ENCODE measurements around the gene STAT5B. TPM values are rescaled to one million over a fixed set of nuclear protein-coding genes. Genes with fewer than 3 reads are reported as not detected.
"Not testable (repeated sequence)": the region's sequence is repeated elsewhere in the genome, so short reads cannot be mapped to it uniquely, and the experiment has no call there.

The STAT5B gene
- total RNA-seq, 2 donors from 2014 or later: 34.2 to 39.2 TPM

DNA sequence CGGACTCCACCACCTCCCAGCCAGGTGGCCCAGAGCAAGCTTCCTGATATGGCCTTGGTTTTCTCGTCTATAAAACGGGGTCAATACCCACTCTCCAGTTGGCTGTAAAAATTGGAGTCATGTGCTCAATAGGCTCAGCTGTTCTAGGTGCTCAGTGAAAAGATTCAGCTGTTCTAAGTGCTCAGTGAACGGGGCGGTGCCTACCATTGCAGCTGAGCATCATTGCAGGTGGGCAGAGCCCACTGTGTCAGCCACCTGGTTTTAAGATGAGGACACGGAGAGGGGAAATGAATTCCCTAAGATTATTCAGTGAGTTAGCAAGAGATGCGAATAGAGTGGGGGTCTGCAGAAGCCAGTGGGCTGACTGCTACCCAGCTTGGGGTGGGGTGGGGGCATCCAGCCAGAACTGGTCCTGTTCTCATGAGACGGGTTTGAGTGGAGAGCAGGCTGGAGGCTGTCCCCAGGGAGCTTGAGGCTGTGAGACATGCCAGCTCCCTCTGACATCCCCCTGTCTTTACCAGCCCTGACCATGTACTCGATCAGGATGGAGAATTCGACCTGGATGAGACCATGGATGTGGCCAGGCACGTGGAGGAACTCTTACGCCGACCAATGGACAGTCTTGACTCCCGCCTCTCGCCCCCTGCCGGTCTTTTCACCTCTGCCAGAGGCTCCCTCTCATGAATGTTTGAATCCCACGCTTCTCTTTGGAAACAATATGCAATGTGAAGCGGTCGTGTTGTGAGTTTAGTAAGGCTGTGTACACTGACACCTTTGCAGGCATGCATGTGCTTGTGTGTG, 34.0 kb upstream of the STAT5B start:
- ATAC-seq (peak; percentile 2), DNase-seq (no peak)
- intact Hi-C loops (cut with DNase I, micrococcal nuclease): loop anchor here (10.0 kb wide), 2 partner anchors 95 to 215 kb away; no protein-coding TSS in a partner anchor

DNA sequence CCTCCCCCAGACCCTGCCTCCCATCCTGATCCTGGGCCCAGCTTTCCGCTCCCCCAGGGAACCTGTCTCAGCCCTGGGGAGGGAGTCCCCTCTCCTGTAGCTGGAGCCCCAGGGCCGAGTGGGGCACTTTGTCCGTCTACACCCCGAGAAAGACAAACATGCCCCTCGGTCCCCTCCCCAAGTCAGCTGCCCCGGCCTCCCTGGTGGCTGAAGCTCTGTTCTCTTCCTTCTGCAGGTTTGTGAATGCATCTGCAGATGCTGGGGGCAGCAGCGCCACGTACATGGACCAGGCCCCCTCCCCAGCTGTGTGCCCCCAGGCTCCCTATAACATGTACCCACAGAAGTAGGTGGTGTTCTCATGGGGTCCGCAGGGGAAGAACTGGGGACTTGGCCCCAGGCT, 33.0 kb upstream of the STAT5B start:
- ATAC-seq (no peak), DNase-seq (no peak)
- intact Hi-C loops (cut with DNase I, micrococcal nuclease): no loop called here

DNA sequence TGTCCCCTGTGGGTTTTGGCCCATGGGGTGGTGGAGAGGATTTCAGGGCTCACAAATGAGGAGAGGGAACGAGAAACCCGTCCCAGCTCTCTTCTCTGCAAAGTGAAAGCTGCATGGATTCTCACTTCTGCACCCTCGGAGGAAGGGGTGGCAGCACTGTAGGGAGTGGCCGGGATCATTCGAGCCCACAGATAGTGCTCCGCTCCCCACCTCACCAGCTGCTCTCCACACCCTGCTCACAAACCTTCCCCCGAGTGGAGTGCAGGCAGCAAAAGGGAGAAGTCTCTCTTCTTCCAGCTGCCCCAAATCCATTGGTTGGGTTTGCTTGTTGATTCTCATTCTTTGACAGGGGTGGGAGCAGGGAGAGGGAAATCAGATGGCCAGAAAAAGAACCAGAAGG, 32.3 kb upstream of the STAT5B start:
- DNase-seq (no peak), ATAC-seq (no peak)
- intact Hi-C loops (cut with DNase I, micrococcal nuclease): no loop called here

DNA sequence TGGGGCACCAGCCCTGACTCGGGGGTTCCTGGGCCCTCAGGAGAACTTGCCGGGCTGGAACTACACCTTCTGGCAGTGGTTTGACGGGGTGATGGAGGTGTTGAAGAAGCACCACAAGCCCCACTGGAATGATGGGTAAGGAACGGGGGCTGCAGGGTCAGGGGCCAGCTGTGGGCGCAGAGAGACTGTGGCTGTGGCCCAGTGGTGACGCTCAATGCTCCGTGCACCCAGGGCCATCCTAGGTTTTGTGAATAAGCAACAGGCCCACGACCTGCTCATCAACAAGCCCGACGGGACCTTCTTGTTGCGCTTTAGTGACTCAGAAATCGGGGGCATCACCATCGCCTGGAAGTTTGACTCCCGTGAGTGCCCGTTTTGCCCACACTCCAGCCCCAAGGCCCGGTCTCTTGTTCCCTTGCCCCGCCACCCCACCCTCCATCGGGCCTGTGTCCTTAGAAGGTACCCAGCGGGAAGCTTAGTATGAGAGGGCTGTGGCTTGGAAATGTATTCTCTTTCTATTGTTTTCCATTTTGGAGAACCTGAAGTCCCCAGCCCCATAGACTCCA, 31.3 kb upstream of the STAT5B start:
- intact Hi-C loops (cut with DNase I, micrococcal nuclease): no loop called here
- DNase-seq (no peak), ATAC-seq (no peak)

DNA sequence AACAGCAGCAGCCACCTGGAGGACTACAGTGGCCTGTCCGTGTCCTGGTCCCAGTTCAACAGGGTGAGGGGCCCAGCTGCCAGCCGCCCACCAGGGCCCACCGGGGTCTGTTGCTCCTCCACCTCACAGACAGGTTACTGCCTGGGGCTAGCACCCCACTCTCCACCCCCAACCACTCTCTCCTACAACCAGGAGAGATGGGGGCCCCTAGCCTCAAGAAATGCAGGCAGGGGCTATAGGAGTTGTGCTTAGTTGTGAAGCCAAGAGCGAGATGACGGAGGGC, 30.1 kb upstream of the STAT5B start:
- intact Hi-C loops (cut with DNase I, micrococcal nuclease): no loop called here
- ATAC-seq: no peak
- no peak for DNase-seq

DNA sequence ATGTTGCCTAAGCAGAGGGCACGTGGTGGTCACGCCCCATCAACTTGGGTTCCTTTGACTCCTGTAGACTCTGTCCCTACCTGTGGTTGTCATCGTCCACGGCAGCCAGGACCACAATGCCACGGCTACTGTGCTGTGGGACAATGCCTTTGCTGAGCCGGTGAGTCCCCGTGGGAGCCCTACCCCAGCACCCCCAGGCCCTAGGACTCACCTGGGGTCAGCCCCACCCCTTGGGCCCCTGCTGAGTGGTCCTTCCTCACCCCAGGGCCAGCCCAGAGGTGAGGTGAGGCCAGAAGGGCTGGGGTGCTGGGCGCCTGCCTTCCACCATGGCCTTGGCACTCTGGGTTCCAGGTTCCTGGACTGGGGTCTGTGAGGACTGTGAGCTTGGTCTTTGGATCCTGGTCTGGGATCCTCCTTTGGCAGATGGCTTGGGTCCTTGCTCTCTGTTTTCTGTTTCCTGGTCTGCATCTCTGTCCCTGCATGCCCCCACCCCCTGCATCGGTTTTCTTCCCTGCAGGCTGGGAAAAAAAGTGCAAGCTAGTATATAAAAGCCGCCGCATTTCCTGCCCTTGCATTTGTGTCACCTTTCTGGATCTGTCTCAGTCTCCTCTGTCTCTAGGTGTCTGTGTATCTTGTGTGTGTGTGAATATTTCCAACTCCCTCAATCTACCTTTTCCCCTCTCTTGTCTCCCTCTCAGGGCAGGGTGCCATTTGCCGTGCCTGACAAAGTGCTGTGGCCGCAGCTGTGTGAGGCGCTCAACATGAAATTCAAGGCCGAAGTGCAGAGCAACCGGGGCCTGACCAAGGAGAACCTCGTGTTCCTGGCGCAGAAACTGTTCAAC, 29.6 kb upstream of the STAT5B start:
- DNase-seq (no peak), ATAC-seq (no peak)
- intact Hi-C loops (cut with DNase I, micrococcal nuclease): no loop called here

DNA sequence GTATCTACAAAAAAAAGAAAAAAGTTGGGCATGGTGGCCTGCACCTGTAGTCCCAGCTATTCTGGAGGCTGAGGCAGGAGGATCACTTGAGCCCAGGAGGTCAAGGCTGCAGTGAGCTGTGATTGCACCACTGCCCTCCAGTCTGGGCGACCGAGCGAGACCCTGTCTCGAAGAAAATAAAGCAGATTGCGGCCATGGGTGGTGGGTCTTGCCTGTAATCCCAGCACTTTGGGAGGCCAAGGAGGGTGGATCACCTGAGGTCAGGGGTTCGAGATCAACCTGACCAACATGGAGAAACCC, 28.8 kb upstream of the STAT5B start:
- ATAC-seq; DNase-seq; intact Hi-C loops (cut with DNase I, micrococcal nuclease): not testable (repeated sequence)

DNA sequence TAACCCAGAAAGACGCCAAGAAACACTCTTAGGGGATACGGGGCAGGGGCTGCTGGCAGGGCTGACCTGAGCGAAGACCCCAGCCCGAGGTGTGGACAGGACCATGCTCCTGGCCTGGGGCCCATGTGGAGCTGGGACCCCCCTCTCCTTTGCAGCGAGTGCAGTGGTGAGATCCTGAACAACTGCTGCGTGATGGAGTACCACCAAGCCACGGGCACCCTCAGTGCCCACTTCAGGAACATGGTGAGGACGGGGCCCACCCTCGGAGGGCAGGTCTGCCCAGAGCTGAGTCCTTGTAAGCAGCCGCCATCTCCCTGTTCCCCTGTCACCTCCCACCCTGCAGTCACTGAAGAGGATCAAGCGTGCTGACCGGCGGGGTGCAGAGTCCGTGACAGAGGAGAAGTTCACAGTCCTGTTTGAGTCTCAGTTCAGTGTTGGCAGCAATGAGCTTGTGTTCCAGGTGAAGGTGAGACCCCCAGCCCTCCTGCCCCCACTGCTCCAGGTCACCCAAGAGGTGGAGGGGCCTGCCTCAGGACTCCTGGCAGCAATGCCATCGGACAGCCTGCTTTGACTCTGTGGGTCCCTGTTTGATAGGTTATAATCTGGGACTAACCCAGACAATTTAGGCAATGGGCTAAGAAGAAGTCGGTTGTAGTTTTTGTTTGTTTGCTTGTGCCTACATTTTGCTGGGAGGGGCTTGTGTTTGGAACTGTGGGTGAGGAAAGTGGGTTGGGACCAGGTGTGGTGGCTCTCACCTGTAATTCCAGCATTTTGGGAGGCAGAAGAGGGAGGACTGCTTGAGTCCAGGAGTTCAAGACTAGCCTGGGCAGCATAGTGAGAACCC, 28.2 kb upstream of the STAT5B start:
- intact Hi-C loops (cut with DNase I, micrococcal nuclease): no loop called here
- ATAC-seq (no peak), DNase-seq (no peak)

DNA sequence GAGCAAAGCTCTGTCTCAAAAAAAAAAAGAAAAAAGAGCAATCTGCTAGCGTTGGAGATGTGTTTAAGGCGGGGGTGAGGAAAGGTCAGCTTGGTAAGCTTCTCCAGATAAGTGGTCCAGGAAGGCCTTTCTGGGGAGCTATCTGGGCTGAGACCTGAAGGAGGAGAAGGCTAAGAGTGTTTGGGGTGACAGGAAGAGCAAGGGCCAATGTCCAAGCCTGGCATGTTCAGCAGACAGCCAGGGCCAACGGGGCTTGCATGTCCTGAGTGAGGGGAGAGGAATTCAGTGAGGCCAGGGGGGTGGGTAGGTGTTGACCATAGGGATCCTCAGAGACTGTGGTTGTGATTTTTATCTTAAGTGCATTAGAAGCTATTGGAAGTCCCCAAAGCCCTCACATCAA, 27.5 kb upstream of the STAT5B start:
- no peak for ATAC-seq
- no peak for DNase-seq
- intact Hi-C loops (cut with DNase I, micrococcal nuclease): no loop called here

DNA sequence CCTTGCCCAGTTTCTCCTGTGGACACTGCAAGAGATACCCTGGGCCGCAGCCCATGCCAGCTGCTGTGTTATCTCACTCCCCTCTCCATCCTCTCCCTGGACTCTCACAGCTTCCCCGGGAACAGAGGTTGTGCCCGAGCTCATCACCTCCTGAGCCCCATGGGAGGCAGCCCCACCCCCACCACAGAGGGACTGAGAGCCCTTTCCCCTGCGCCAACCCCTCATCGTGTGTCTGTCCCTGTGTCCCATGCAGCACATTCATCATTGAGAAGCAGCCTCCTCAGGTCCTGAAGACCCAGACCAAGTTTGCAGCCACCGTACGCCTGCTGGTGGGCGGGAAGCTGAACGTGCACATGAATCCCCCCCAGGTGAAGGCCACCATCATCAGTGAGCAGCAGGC, 24.8 kb upstream of the STAT5B start:
- DNase-seq: no peak
- intact Hi-C loops (cut with DNase I, micrococcal nuclease): no loop called here
- ATAC-seq: no peak

DNA sequence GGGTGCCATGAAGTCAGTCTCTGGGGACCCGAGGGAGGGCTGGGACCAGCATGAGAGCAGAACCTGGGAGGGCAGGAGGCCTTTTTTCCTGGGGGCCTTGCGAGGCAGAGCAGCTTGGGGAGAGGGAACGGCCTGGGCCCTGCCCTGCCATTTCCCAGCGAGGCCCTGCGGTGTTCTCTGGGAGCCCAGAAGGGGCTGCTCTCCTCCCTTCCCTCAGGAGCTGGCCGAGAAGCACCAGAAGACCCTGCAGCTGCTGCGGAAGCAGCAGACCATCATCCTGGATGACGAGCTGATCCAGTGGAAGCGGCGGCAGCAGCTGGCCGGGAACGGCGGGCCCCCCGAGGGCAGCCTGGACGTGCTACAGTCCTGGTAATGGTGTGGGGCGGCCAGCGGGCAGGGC, 23.7 kb upstream of the STAT5B start:
- DNase-seq; ATAC-seq; intact Hi-C loops (cut with DNase I, micrococcal nuclease): not testable (repeated sequence)

DNA sequence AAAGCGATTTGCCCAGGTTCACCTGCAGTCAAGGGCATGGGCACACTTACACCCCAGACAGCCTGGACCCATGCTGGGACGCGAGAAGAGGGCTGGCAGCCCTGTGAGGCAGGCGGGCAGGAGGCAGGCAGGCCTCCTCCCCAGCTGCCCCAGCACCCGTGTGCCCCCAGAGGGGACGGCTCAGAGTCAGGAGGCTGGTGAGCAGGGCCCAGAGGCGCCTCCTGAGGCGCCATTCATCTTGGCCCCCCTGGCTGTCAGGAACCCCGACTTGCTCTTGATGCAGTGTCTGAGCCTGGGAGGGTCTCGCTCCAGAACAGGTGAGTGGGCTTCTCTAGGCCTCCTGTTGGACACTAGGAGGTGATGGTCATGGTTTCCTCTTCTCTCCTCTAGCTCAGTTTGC, 23.2 kb upstream of the STAT5B start:
- ATAC-seq; intact Hi-C loops (cut with DNase I, micrococcal nuclease); DNase-seq: not testable (repeated sequence)

DNA sequence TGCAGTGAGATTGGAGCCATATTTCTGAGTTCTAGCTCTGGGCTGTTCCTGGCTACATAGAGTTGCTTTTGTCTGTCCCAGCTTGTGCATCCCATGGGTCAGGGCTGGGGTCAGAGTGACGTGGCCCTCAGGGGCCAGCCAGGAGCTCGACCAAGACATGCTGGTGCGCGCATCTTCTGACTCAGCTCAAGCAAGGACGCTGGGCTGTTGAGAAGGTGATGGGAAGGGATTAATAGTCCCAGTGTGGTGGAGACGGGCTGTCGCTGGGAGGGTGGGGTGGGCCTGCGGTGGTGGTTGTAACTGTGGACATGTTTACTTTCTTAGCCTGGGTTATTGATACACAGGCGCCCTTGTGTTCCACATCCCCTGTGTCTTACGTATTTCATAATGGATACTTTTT, 21.6 kb upstream of the STAT5B start:
- ATAC-seq; DNase-seq; intact Hi-C loops (cut with DNase I, micrococcal nuclease): not testable (repeated sequence)

DNA sequence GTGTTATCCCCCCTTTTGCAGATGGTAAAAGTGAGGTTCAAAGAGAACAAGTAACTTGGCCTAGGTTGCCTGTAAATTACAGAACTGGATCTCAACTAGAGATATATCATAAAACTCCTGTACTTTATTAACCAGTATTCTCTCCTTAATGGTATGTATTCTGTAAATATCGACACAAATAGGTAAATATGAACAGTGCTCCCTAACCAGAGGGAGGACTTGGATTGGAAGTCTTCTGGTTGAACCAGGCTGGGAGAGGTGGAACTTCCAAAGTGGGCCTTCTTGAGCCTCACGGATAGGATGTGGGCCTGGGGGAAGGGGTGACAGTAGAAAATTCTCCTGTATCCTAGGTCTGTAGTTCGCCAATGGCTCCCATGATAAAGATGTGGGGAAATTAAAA, 19.8 kb upstream of the STAT5B start:
- no peak for ATAC-seq
- DNase-seq: no peak
- intact Hi-C loops (cut with DNase I, micrococcal nuclease): no loop called here

DNA sequence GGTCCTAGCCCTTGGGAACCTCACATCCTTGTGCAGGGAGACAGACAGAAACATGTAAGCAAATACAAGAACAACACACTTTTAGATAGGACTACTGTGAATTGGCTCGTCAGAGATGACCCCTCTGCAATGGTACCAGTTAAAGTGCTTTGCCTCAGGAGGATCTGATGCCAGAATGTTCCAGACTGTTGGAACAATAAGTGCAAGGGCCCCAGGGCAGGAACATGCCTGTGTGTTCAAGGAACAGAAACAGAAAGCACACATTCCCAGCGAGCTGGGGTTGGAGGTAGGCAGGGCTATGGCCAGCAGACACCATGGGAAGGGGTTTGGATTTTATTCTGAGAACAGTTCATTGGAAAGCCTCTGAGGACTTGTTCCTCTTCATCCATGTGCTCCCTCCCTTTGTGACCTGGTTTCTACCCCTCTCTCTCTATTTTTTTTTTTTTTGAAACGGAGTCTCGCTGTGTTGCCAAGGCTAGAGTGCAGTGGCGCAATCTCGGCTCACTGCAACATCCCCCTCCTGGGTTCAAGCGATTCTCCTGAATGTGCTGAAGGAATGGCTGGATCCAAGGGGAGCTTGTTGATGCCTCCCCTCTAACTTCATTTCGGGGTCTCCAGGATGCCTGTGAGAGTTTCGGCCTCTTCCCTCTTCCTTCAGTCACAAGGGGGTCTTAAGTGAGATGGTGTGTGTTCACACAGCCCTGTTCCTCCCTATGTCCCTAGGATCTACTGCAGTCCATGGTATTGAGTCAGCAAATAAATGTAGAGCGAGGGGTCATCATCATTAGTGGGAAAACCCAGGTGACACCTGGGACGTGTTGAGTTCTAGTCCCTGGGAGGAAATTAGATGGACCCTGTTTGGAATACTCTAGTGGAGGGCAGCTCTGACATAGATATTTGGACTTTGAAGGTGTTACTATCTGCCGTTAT, 18.5 kb upstream of the STAT5B start:
- DNase-seq (no peak), ATAC-seq (no peak)
- intact Hi-C loops (cut with DNase I, micrococcal nuclease): no loop called here

DNA sequence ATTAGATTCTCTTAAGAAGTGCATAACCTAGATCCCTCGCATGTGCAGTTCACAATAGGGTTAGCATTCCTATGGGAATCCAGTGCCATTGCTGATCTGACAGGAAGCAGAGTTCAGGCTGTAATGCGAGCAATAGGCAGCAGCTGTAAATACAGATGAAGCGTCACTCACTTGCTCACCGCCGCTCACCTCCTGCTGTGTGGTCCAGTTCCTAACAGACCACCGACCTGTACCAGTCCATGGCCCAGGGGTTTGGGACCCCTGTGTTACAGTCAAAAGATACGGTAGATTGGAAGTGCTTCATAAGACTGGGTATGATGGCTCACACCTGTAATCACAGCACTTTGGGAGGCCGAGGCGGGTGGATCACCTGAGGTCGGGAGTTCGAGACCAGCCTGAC, 14.9 kb upstream of the STAT5B start:
- DNase-seq (no peak), ATAC-seq (no peak)
- intact Hi-C loops (cut with DNase I, micrococcal nuclease): no loop called here

DNA sequence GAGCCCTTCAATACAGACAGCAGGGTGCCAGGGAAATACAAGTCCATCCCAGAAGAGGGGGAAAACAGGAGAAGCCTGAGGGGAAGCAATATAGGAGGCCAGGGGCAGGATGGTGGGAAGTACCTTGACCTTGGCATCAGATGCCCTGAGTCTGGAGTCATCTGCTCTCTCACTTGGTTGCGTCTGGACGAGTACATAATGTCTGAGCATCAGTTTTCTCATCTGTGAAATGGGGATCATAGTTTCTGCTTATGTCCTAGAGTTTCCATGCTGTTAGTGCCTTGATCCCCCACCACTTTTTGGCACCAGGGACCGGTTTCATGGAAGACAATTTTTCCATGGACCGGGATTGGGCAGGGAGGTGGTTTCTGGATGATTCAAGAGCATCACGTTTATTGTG, 14.4 kb upstream of the STAT5B start:
- intact Hi-C loops (cut with DNase I, micrococcal nuclease): no loop called here
- DNase-seq (peak in 1 of 2 donors; percentile 6), ATAC-seq (no peak)

DNA sequence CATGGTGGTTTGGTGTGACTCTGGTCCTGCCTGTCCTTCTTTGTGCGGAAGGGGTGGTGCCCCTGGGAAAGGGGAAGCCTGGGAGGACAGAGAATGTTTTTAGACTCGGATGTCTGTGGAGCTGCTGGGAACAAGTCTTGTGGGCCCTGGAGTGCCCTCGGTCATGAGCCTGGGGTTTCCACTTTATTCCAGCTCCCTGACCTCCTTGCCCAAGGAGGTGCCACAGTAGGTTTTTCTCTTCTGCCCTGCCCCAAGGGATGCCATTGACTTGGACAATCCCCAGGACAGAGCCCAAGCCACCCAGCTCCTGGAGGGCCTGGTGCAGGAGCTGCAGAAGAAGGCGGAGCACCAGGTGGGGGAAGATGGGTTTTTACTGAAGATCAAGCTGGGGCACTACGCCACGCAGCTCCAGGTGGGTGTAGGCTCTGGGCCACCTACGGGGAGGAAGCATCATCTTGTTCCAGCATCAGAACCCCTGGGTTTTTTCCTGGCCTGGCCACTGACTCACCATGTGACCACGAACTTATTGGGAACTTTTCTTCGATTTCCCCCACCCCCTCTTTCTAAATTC, 13.5 kb upstream of the STAT5B start:
- intact Hi-C loops (cut with DNase I, micrococcal nuclease): no loop called here
- ATAC-seq (no peak), DNase-seq (peak in 1 of 2 donors; percentile 28)

Data from left colon (tissue), 2 donors.